A673 (cell line): ENCODE results near the gene INTS6. TPM values are rescaled to one million over a fixed set of nuclear protein-coding genes. Genes with fewer than 3 reads are reported as not detected.

ENCODE experiments used
- BruUV-seq: library from RNA; stranded (reverse); fragments of 400-500 nt; replicated peaks from 2 replicates; lab custom pipeline; 2021; lab: Mats Ljungman, UMichigan
- CTCF ChIA-PET: fragments of 300-600 bp; sonication (Branson Sonifier 250); formaldehyde crosslinking; loops from one replicate; lab custom pipeline; 2022; ENCODE audit warnings: antibody characterized with exemption; lab: Charles Lee
- POLR2A ChIA-PET: fragments of 300-600 bp; sonication (Branson Sonifier 250); formaldehyde crosslinking; loops from one replicate; lab custom pipeline; 2022; ENCODE audit warnings: antibody characterized with exemption; ENCODE audit not compliant: low non-redundant PET; lab: Charles Lee
- DNase-seq: peaks from one replicate; pipeline ENCODE4 v3.0.0-alpha.2; 2015; ENCODE audit warnings: low spot score
- H3K27ac ChIP-seq: fragments of 200-600 bp; sonication (generic); 2 replicates; pipeline ENCODE4 v1.5.1; 2016; ENCODE audit warnings: mixed run types, low read depth, mild to moderate bottlenecking, mixed read lengths, antibody characterized with exemption, low read length; ENCODE audit not compliant: poor library complexity, severe bottlenecking
- H3K27me3 ChIP-seq: fragments of 200-600 bp; sonication (generic); replicated peaks from 2 replicates; pipeline ENCODE4 v1.6.1; 2017; ENCODE audit warnings: mixed run types, low read depth, mild to moderate bottlenecking, mixed read lengths, antibody characterized with exemption, low read length; ENCODE audit not compliant: insufficient read depth, poor library complexity
- H3K36me3 ChIP-seq: fragments of 200-600 bp; sonication (generic); 2 replicates; pipeline ENCODE4 v1.6.1; 2016; ENCODE audit warnings: mixed run types, mild to moderate bottlenecking, mixed read lengths, antibody characterized with exemption, low read length; ENCODE audit not compliant: insufficient read depth, poor library complexity, severe bottlenecking
- H3K4me1 ChIP-seq: fragments of 200-600 bp; sonication (generic); 2 replicates; pipeline ENCODE4 v1.6.1; 2017; ENCODE audit warnings: mixed run types, mild to moderate bottlenecking, mixed read lengths, antibody characterized with exemption, low read length; ENCODE audit not compliant: insufficient read depth, poor library complexity, severe bottlenecking
- H3K4me3 ChIP-seq: fragments of 200-600 bp; sonication (generic); 2 replicates; pipeline ENCODE4 v1.5.1; 2016; ENCODE audit warnings: low read depth, mixed run types, mild to moderate bottlenecking, mixed read lengths, low read length; ENCODE audit not compliant: poor library complexity, severe bottlenecking
- H3K9me3 ChIP-seq: fragments of 200-600 bp; sonication (generic); 2 replicates; pipeline ENCODE4 v1.6.1; 2016; ENCODE audit warnings: mixed run types, low read depth, mild to moderate bottlenecking, mixed read lengths, antibody characterized with exemption, low read length; ENCODE audit not compliant: poor library complexity, severe bottlenecking
- CTCF ChIP-seq: fragments of 300-800, 200-600 bp; sonication (generic); conservative IDR thresholded peaks from 2 replicates; pipeline ENCODE4 v1.5.1; 2017; ENCODE audit warnings: low read depth, mild to moderate bottlenecking, antibody characterized with exemption, low read length, moderate library complexity, mixed read lengths
- EZH2 ChIP-seq: fragments of 200-600 bp; sonication (generic); IDR thresholded peaks from 2 replicates; pipeline ENCODE4 v1.6.1; 2017; ENCODE audit warnings: borderline replicate concordance, low read depth, mild to moderate bottlenecking, mixed read lengths, antibody characterized with exemption, low read length; ENCODE audit not compliant: poor library complexity, severe bottlenecking
- intact Hi-C: fragments of 100-400 bp; cut with micrococcal nuclease; formaldehyde crosslinking; loops from one replicate; pipeline ENCODE4 v1.10.0; 2022; ENCODE audit not compliant: unreplicated experiment
- total RNA-seq: library from RNA; stranded (reverse); gene quantifications from 2 replicates; pipeline ENCODE4 v1.2.3, GENCODE V29; 2021

The INTS6 gene
- total RNA-seq, 1 experiment from 2014 or later = 90.4 TPM

GRCh38 chr13:51451467-51452360 lies 1.1 kb downstream of the INTS6 start:
- ChIA-PET POLR2A (interaction anchor here (0.7 kb wide), 1 partner anchor 134 kb away, joined by 4 read pairs; no protein-coding TSS in a partner anchor), CTCF (no interaction called here)
- H3K27me3 ChIP-seq = no peaks in the 10 kb centered on the region
- intact Hi-C loops = loop anchor here (2.0 to 5.0 kb wide), 3 partner anchors 49 to 281 kb away; no protein-coding TSS in a partner anchor
- peaks cover 35% of the 10 kb centered on the region for H3K4me1 ChIP-seq
- H3K9me3 ChIP-seq = no peaks in the 10 kb centered on the region
- TF ChIP-seq CTCF (no peak), EZH2 (no peak)
- H3K27ac ChIP-seq = peak overlapping the region; percentile 99
- peak overlapping the region; percentile 95 for H3K4me3 ChIP-seq
- H3K36me3 ChIP-seq = peaks cover 40% of the 10 kb centered on the region
- DNase-seq = peak; percentile 85
- BruUV-seq = no TSS peak

GRCh38 chr13:51451134-51451466 lies 1.7 kb downstream of the INTS6 start:
- Histone ChIP-seq H3K4me1 (peaks cover 35% of the 10 kb centered on the region), H3K36me3 (peaks cover 40% of the 10 kb centered on the region), H3K9me3 (no peaks in the 10 kb centered on the region), H3K4me3 (peak overlapping the region; percentile 95), H3K27ac (peak overlapping the region; percentile 99), H3K27me3 (no peaks in the 10 kb centered on the region)
- intact Hi-C loops = loop anchor here (5.0 kb wide), 2 partner anchors 186 to 281 kb away; no protein-coding TSS in a partner anchor
- no TSS peak for BruUV-seq
- TF ChIP-seq CTCF (no peak), EZH2 (no peak)
- no peak for DNase-seq
- ChIA-PET POLR2A (no interaction called here), CTCF (no interaction called here)

- H3K27ac ChIP-seq = peak overlapping the region; percentile 40
- no peak for TF ChIP-seq EZH2
- H3K4me3 ChIP-seq = peak overlapping the region; percentile 95
- POLR2A ChIA-PET = no interaction called here
- no peaks in the 10 kb centered on the region for H3K27me3 ChIP-seq
- intact Hi-C loops = no loop called here
- H3K36me3 ChIP-seq = peaks cover 29% of the 10 kb centered on the region
- H3K9me3 ChIP-seq = no peaks in the 10 kb centered on the region
- BruUV-seq = no TSS peak
- DNase-seq = no peak
- H3K4me1 ChIP-seq = peaks cover 41% of the 10 kb centered on the region
- CTCF ChIA-PET = no interaction called here
These were observed 3.8 kb downstream of the INTS6 start for GRCh38 chr13:51449018-51449417.
